Measurements from ENCODE around the gene CDCP2.

CDCP2 gene

GRCh38 chr1:54115520-54115919 lies 37.3 kb downstream of the CDCP2 start:
- no peak for DNase-seq (ENCODE audit: low read depth, low spot score)
- Histone ChIP-seq H3K4me3 (ENCODE audit: low read length) (no peak overlapping the region), H3K27me3 (ENCODE audit: control insufficient read depth, insufficient read depth, low read length) (no peaks in the 10 kb centered on the region), H3K36me3 (ENCODE audit: control insufficient read depth, insufficient read depth, low read length) (no peaks in the 10 kb centered on the region), H3K9me3 (ENCODE audit: control insufficient read depth, insufficient read depth, low read length) (no peaks in the 10 kb centered on the region), H3K4me1 (ENCODE audit: control insufficient read depth, insufficient read depth, low read length) (no peaks in the 10 kb centered on the region), H3K27ac (ENCODE audit: low read length) (no peak overlapping the region)
- WGBS (ENCODE audit: insufficient coverage, insufficient read length): no CpG with 5 or more reads among the region's 3 CpGs

DNA sequence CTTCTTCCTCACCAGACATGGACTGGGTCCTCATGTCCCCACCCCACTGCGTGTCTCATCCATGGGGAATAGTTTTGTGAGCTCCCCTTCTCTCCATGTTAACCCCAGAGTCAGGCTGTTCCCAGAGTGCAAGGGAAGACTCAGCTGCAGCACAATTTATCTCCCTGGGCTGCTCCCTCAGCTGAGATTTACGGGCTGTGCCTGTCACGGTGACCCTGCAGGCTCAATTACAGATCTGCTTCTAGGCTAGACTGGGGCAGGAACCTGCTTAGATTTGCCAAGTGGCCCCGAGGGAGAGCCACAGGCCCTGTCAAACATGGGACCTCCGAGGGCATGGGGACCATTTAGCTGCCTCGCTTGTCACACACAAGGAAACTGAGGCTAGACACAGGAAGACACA lies 37.8 kb downstream of the CDCP2 start:
- no peak overlapping the region for H3K27ac ChIP-seq (ENCODE audit: low read length)
- H3K36me3 ChIP-seq (ENCODE audit: control insufficient read depth, insufficient read depth, low read length): no peaks in the 10 kb centered on the region
- no peak for DNase-seq (ENCODE audit: low read depth, low spot score)
- no peaks in the 10 kb centered on the region for H3K9me3 ChIP-seq (ENCODE audit: control insufficient read depth, insufficient read depth, low read length)
- no peak overlapping the region for H3K4me3 ChIP-seq (ENCODE audit: low read length)
- no peaks in the 10 kb centered on the region for H3K4me1 ChIP-seq (ENCODE audit: control insufficient read depth, insufficient read depth, low read length)
- WGBS (ENCODE audit: insufficient coverage, insufficient read length): no CpG with 5 or more reads among the region's 6 CpGs
- no peaks in the 10 kb centered on the region for H3K27me3 ChIP-seq (ENCODE audit: control insufficient read depth, insufficient read depth, low read length)

GRCh38 chr1:54114001-54114400 lies 38.8 kb downstream of the CDCP2 start:
- Histone ChIP-seq H3K27ac (ENCODE audit: low read length) (no peak overlapping the region), H3K9me3 (ENCODE audit: control insufficient read depth, insufficient read depth, low read length) (no peaks in the 10 kb centered on the region), H3K36me3 (ENCODE audit: control insufficient read depth, insufficient read depth, low read length) (no peaks in the 10 kb centered on the region), H3K27me3 (ENCODE audit: control insufficient read depth, insufficient read depth, low read length) (no peaks in the 10 kb centered on the region), H3K4me1 (ENCODE audit: control insufficient read depth, insufficient read depth, low read length) (no peaks in the 10 kb centered on the region), H3K4me3 (ENCODE audit: low read length) (no peak overlapping the region)
- no peak for DNase-seq (ENCODE audit: low read depth, low spot score)
- no CpG with 5 or more reads among the region's 4 CpGs for WGBS (ENCODE audit: insufficient coverage, insufficient read length)

- Histone ChIP-seq H3K27me3 (ENCODE audit: control insufficient read depth, insufficient read depth, low read length) (no peaks in the 10 kb centered on the region), H3K27ac (ENCODE audit: low read length) (no peak overlapping the region), H3K36me3 (ENCODE audit: control insufficient read depth, insufficient read depth, low read length) (no peaks in the 10 kb centered on the region), H3K4me3 (ENCODE audit: low read length) (no peak overlapping the region), H3K9me3 (ENCODE audit: control insufficient read depth, insufficient read depth, low read length) (no peaks in the 10 kb centered on the region), H3K4me1 (ENCODE audit: control insufficient read depth, insufficient read depth, low read length) (no peaks in the 10 kb centered on the region)
- DNase-seq (ENCODE audit: low read depth, low spot score): no peak
- WGBS (ENCODE audit: insufficient coverage, insufficient read length): no CpG with 5 or more reads among the region's 5 CpGs
Measured at GRCh38 chr1:54112705-54113368, 40.0 kb downstream of the CDCP2 start.

GRCh38 chr1:54112027-54112426 lies 40.8 kb downstream of the CDCP2 start:
- DNase-seq (ENCODE audit: low read depth, low spot score): no peak
- no peak overlapping the region for H3K4me3 ChIP-seq (ENCODE audit: low read length)

GRCh38 chr1:54111624-54112023 lies 41.2 kb downstream of the CDCP2 start:
- H3K4me1 ChIP-seq (ENCODE audit: control insufficient read depth, insufficient read depth, low read length): no peaks in the 10 kb centered on the region
- no peaks in the 10 kb centered on the region for H3K27me3 ChIP-seq (ENCODE audit: control insufficient read depth, insufficient read depth, low read length)
- H3K36me3 ChIP-seq (ENCODE audit: control insufficient read depth, insufficient read depth, low read length): no peaks in the 10 kb centered on the region
- no peak overlapping the region for H3K4me3 ChIP-seq (ENCODE audit: low read length)
- WGBS (ENCODE audit: insufficient coverage, insufficient read length): no CpG with 5 or more reads among the region's 3 CpGs
- no peak for DNase-seq (ENCODE audit: low read depth, low spot score)
- H3K27ac ChIP-seq (ENCODE audit: low read length): no peak overlapping the region
- no peaks in the 10 kb centered on the region for H3K9me3 ChIP-seq (ENCODE audit: control insufficient read depth, insufficient read depth, low read length)

More at GRCh38 chr1:54112027-54112426, 40.8 kb downstream of the CDCP2 start:
- WGBS (ENCODE audit: insufficient coverage, insufficient read length): no CpG with 5 or more reads among the region's 7 CpGs
- Histone ChIP-seq H3K36me3 (ENCODE audit: control insufficient read depth, insufficient read depth, low read length) (no peaks in the 10 kb centered on the region), H3K4me1 (ENCODE audit: control insufficient read depth, insufficient read depth, low read length) (no peaks in the 10 kb centered on the region), H3K27me3 (ENCODE audit: control insufficient read depth, insufficient read depth, low read length) (no peaks in the 10 kb centered on the region), H3K27ac (ENCODE audit: low read length) (no peak overlapping the region), H3K9me3 (ENCODE audit: control insufficient read depth, insufficient read depth, low read length) (no peaks in the 10 kb centered on the region)

DNA sequence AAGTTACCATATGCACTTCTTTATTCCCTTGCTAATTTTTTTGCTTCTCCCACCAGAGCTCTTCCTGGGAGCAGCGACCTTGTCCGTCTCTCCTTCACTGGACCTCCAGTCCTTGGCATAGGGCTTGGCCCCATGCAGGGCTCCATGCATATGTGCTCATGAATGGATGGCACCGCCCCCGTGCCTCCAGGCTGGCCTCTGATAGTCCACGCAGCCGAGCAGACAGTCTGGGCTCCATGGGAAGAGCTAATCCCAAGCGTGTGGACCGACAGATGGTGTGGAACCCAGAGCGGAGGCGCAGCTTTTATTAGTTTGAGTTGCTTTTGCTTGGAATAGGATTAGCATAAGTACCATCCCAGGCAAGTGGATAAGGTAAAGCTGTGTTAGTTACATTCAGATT lies 41.8 kb downstream of the CDCP2 start:
- Histone ChIP-seq H3K4me1 (ENCODE audit: control insufficient read depth, insufficient read depth, low read length) (no peaks in the 10 kb centered on the region), H3K36me3 (ENCODE audit: control insufficient read depth, insufficient read depth, low read length) (no peaks in the 10 kb centered on the region), H3K9me3 (ENCODE audit: control insufficient read depth, insufficient read depth, low read length) (no peaks in the 10 kb centered on the region), H3K4me3 (ENCODE audit: low read length) (no peak overlapping the region), H3K27ac (ENCODE audit: low read length) (no peak overlapping the region), H3K27me3 (ENCODE audit: control insufficient read depth, insufficient read depth, low read length) (no peaks in the 10 kb centered on the region)
- no peak for DNase-seq (ENCODE audit: low read depth, low spot score)
- no CpG with 5 or more reads among the region's 10 CpGs for WGBS (ENCODE audit: insufficient coverage, insufficient read length)

GRCh38 chr1:54109129-54110090 lies 43.4 kb downstream of the CDCP2 start:
- WGBS (ENCODE audit: insufficient coverage, insufficient read length): no CpG with 5 or more reads among the region's 6 CpGs
- DNase-seq (ENCODE audit: low read depth, low spot score): no peak
- H3K9me3 ChIP-seq (ENCODE audit: control insufficient read depth, insufficient read depth, low read length): no peaks in the 10 kb centered on the region
- no peak overlapping the region for H3K27ac ChIP-seq (ENCODE audit: low read length)
- H3K4me3 ChIP-seq (ENCODE audit: low read length): no peak overlapping the region
- no peaks in the 10 kb centered on the region for H3K4me1 ChIP-seq (ENCODE audit: control insufficient read depth, insufficient read depth, low read length)
- no peaks in the 10 kb centered on the region for H3K36me3 ChIP-seq (ENCODE audit: control insufficient read depth, insufficient read depth, low read length)
- H3K27me3 ChIP-seq (ENCODE audit: control insufficient read depth, insufficient read depth, low read length): no peaks in the 10 kb centered on the region

DNA sequence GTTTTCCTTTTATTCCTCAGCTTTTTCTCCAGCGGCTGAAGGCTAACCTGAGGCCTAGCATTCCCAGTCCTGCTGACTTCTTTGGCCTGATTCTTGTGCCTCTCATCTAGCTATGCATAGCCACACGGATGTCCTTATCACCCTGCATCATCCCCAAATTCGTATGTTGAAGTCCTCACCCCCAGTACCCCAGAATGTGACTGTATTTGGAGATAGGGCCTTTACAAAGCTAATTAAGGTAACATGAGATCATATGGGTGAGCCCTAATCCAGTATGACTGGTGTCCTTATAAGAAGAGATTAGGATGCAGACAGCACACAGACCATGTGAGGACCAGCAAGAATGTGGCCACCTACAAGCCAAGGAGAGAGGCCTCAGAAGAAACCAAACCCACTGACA lies 44.6 kb downstream of the CDCP2 start:
- no peak overlapping the region for H3K27ac ChIP-seq (ENCODE audit: low read length)
- H3K4me1 ChIP-seq (ENCODE audit: control insufficient read depth, insufficient read depth, low read length): no peaks in the 10 kb centered on the region
- no peaks in the 10 kb centered on the region for H3K36me3 ChIP-seq (ENCODE audit: control insufficient read depth, insufficient read depth, low read length)
- no peaks in the 10 kb centered on the region for H3K27me3 ChIP-seq (ENCODE audit: control insufficient read depth, insufficient read depth, low read length)
- no peak for DNase-seq (ENCODE audit: low read depth, low spot score)
- H3K4me3 ChIP-seq (ENCODE audit: low read length): no peak overlapping the region
- H3K9me3 ChIP-seq (ENCODE audit: control insufficient read depth, insufficient read depth, low read length): no peaks in the 10 kb centered on the region
- WGBS (ENCODE audit: insufficient coverage, insufficient read length): no CpG with 5 or more reads among the region's 3 CpGs

DNA sequence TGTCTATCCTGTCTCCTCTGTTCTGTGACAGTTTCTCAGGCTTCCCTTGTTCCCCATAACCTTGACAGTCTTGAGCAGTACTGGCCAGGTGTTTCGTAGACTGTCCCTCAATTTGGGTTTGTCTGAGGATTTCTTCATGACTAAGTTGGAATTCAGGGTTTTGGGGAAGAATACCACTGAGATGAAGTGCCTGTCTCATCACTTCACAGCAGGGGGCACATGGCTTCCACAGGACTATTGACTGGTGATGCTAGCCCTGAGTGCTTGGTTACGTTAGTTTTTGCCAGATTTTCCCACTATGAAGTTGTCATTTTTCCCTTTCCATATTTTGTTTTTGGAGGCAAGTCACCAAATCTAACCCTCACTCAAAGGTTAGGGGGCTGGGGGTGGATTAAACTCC lies 45.7 kb downstream of the CDCP2 start:
- Histone ChIP-seq H3K27ac (ENCODE audit: low read length) (no peak overlapping the region), H3K9me3 (ENCODE audit: control insufficient read depth, insufficient read depth, low read length) (no peaks in the 10 kb centered on the region), H3K4me1 (ENCODE audit: control insufficient read depth, insufficient read depth, low read length) (no peaks in the 10 kb centered on the region), H3K4me3 (ENCODE audit: low read length) (no peak overlapping the region), H3K36me3 (ENCODE audit: control insufficient read depth, insufficient read depth, low read length) (no peaks in the 10 kb centered on the region), H3K27me3 (ENCODE audit: control insufficient read depth, insufficient read depth, low read length) (no peaks in the 10 kb centered on the region)
- no peak for DNase-seq (ENCODE audit: low read depth, low spot score)
- WGBS (ENCODE audit: insufficient coverage, insufficient read length): no CpG with 5 or more reads among the region's 2 CpGs
